ENCODE measurements around the gene AFG3L2.

AFG3L2 gene

DNA sequence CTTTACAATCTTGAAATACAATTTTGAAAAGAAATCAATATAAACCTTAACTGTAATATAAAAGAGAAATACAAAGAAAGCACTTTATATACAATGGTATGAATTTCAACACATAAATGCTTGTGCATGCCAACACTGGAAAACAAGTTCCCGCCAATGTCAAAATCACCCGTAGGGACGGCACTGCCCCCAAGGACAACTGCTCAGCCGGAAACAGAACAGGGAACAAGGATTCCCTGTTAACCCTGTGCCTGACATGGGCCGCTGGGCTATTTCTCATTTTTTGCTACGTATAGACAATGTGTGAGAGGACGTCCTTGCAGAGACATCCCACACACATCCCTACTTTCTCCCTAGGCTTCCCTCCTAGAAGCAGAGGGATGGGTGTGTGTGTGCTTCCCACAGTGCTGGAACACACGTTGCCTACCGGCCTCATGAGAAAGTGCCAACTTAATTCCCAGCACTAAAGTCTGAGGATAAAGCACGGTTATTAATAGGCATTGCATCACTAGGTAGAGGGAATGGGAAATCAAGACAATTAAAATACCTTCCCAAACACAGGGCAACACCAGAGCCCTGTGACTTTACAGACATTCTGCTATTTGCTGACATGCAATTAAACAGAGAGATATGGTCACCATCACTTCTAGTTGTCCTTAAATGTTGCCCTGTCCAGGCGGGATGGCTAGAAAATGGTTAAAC lies 14.4 kb downstream of the AFG3L2 start:
- no peak for DNase-seq (ENCODE audit: low read depth)
- no peak overlapping the region for H3K4me3 ChIP-seq (replicated peaks; ENCODE audit: low read depth, low read length)
- TF ChIP-seq, protein P1, sequence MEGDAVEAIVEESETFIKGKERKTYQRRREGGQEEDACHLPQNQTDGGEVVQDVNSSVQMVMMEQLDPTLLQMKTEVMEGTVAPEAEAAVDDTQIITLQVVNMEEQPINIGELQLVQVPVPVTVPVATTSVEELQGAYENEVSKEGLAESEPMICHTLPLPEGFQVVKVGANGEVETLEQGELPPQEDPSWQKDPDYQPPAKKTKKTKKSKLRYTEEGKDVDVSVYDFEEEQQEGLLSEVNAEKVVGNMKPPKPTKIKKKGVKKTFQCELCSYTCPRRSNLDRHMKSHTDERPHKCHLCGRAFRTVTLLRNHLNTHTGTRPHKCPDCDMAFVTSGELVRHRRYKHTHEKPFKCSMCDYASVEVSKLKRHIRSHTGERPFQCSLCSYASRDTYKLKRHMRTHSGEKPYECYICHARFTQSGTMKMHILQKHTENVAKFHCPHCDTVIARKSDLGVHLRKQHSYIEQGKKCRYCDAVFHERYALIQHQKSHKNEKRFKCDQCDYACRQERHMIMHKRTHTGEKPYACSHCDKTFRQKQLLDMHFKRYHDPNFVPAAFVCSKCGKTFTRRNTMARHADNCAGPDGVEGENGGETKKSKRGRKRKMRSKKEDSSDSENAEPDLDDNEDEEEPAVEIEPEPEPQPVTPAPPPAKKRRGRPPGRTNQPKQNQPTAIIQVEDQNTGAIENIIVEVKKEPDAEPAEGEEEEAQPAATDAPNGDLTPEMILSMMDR (IDR thresholded peaks at IDR 0.05; ENCODE audit: low read length, missing control alignments): no peak

DNA sequence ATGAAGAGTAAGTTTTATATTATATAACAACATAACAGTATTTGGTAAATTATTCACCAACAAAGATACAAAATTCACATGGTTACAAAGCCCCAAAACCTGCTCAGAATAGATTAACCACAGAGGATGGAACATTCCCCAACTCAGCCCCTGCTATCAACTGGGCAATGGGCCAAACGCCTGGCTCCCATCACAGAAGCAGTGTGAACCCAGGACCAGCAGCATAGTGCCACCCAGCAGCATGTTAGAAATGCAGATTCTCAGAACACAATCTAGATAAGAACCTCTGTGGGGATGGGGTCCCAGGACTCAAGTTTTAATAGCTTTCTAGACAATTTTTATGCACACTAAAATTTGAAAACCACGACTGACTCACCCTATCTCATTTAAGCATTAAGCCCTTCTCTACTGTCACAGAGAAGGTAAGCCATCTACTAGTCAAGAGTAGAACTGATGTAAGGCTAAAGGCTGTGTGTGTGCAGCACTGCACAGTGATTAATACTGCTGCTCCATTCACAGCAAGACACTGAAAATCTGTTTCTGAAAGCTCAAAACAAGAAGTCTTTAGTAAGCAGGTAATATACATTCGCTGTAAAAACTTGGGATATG lies 15.2 kb downstream of the AFG3L2 start:
- TF ChIP-seq, protein P1 (IDR thresholded peaks at IDR 0.05; ENCODE audit: low read length, missing control alignments): no peak
- DNase-seq (ENCODE audit: low read depth): no peak

DNA sequence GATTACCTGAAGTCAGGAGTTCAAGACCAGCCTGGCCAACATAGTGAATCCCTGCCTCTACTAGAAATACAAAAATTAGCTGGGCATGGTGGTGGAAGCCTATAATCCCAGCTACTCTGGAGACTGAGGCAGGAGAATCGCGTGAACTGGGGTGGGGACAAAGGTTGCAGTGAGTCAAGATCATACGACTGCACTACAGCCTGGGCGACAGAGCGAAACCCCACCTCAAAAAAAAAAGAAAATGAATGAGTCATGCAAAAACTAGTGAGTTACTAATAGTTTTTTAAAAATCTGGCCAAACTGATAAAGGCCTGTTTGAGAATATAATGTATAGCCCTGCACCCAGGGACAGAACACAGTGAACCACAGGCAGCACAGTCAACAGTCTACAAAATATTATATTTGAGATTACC lies 17.5 kb downstream of the AFG3L2 start:
- TF ChIP-seq, protein P1 (IDR thresholded peaks at IDR 0.05; ENCODE audit: low read length, missing control alignments): no peak
- H3K4me3 ChIP-seq (replicated peaks; ENCODE audit: low read depth, low read length): no peak overlapping the region
- DNase-seq (ENCODE audit: low read depth): peak; percentile 40

More for the DNA sequence above, 15.2 kb downstream of the AFG3L2 start:
- H3K4me3 ChIP-seq (replicated peaks; ENCODE audit: low read depth, low read length): no peak overlapping the region

DNA sequence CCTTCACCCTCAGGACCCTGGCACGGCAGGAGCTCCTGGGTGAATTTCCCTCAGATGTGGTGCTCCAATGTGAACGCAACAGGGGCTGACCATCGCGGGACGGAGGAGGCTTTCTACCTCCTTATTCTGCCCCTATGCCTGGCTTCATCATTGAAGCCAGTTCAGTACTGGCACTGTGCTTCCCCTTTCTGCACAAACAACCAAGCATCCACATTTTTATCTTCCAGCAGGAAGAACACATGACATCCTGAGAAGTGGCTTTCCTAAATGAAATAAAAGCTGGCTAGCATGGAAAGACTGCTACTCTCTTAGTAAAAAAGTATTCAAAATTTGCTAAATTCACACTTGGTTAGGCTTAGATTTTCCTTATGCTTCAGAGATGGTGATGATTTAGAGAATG lies 24.8 kb downstream of the AFG3L2 start:
- no peak for DNase-seq (ENCODE audit: low read depth)
- H3K4me3 ChIP-seq (replicated peaks; ENCODE audit: low read depth, low read length): no peak overlapping the region
- TF ChIP-seq, protein P1 (IDR thresholded peaks at IDR 0.05; ENCODE audit: low read length, missing control alignments): no peak

DNA sequence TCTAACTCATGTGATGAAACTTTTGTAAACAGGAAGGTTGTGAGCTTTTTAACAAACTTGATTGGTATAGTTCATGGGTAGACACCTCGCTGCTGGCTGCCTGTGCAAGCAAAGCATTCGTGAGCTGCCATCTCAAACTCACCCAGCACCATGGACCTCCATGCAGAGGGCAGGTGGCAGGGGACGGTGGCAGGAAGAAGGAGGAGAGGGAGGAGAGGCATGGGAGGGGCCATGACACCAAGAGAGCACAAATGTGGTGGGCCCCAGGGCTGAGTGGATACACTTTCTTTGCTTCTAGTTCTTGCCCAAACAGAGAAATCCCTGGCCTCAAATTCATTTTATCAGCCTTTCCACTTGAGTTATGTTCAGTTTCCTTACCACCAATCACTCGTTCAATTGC lies 29.1 kb downstream of the AFG3L2 start:
- TF ChIP-seq, protein P1 (IDR thresholded peaks at IDR 0.05; ENCODE audit: low read length, missing control alignments): no peak
- H3K4me3 ChIP-seq (replicated peaks; ENCODE audit: low read depth, low read length): no peak overlapping the region
- DNase-seq (ENCODE audit: low read depth): no peak

DNA sequence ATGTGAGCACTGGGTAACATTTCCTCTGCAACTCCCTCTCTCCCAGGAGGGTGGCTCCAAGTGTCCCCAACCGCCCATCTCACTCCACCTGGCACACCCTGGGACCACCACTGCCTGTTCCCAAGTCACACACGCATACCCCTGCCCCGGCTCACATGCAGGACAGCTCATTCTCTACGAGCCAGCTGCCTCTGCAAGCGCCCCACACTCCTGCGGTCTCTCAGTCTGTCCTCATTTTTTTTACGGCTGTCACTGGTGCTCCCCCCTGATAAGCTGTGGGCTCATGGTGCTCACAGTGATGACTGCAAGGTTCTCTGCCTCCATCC lies 30.8 kb downstream of the AFG3L2 start:
- TF ChIP-seq, protein P1 (IDR thresholded peaks at IDR 0.05; ENCODE audit: low read length, missing control alignments): no peak
- DNase-seq (ENCODE audit: low read depth): no peak
- H3K4me3 ChIP-seq (replicated peaks; ENCODE audit: low read depth, low read length): no peak overlapping the region

All from fibroblast of pulmonary artery (primary cell).